Stomach (tissue), 9 donors: Measurements from ENCODE around the gene RNASE11. TPM values are rescaled to one million over a fixed set of nuclear protein-coding genes. Genes with fewer than 3 reads are reported as not detected.

ENCODE experiments used
- DNase-seq, 2 donors: peaks; one replicate each; pipeline versions ENCODE4 v3.0.0 to v3.0.0-alpha.2; 2013 to 2019
- H3K27ac ChIP-seq, 5 donors: fragments of 200-600 bp in 4 of 5; sonication (generic) in 4 of 5; one replicate each; pipeline ENCODE4 v1.5.1; 2013 to 2019; ENCODE audit warnings: mild to moderate bottlenecking in 1 of 5, moderate library complexity in 1 of 5
- H3K27me3 ChIP-seq, 3 donors: fragments of 200-600 bp; sonication (generic); one replicate each; pipeline ENCODE4 v1.5.1; 2017 to 2019; ENCODE audit warnings: mixed run types in 1 of 3
- H3K36me3 ChIP-seq, 4 donors: fragments of 200-600 bp; sonication (generic); 1 replicate in 3 of 4; 2 replicates in 1 of 4; pipeline ENCODE4 v1.5.1; 2016 to 2019
- H3K4me1 ChIP-seq, 4 donors: fragments of 200-600 bp; sonication (generic); one replicate each; pipeline ENCODE4 v1.5.1; 2016 to 2019
- H3K4me3 ChIP-seq, 4 donors: fragments of 200-600 bp; sonication (generic) in 3 of 4; one replicate each; pipeline ENCODE4 v1.5.1; 2016 to 2019; ENCODE audit warnings: mild to moderate bottlenecking in 1 of 4
- H3K9me3 ChIP-seq, 4 donors: fragments of 200-600 bp; sonication (generic); one replicate each; pipeline ENCODE4 v1.5.1; 2016 to 2019
- CTCF ChIP-seq, 7 experiments: fragments of 450-650 bp in 4 of 7; fragments of 200-600 bp in 3 of 7; sonication (generic) in 3 of 7; IDR thresholded peaks; one replicate each; pipeline ENCODE4 v1.5.1; 2016 to 2019; ENCODE audit warnings: antibody characterized with exemption in 7 of 7, control low read depth in 2 of 7, mild to moderate bottlenecking in 1 of 7
- EP300 ChIP-seq: sonication (generic); formaldehyde crosslinking; IDR thresholded peaks from one replicate; pipeline ENCODE4 v1.6.1; 2017; ENCODE audit warnings: antibody characterized with exemption
- POLR2A ChIP-seq, 4 donors: fragments of 450-650 bp; IDR thresholded peaks; one replicate each; pipeline ENCODE4 v1.6.1; 2016; ENCODE audit warnings: antibody characterized with exemption in 4 of 4, control low read depth in 2 of 4, mild to moderate bottlenecking in 1 of 4, moderate library complexity in 1 of 4
- POLR2AphosphoS5 ChIP-seq, 3 donors: sonication (generic); formaldehyde crosslinking; IDR thresholded peaks; one replicate each; pipeline ENCODE4 v1.6.1; 2016; ENCODE audit warnings: antibody characterized with exemption in 3 of 3
- WGBS, 5 donors: extraction: QIAGEN DNeasy Blood & Tissue Kit in 3 of 5; methylation state at CpG; one replicate each; pipeline versions ENCODE4 v1.1.5 to v1.1.7; 2013 to 2018; 5-methylcytosine and 5-hydroxymethylcytosine counted together
- intact Hi-C: fragments of 100-400 bp; cut with DNase I; formaldehyde crosslinking; loops from one replicate; pipeline ENCODE4 v1.15.1; 2023; ENCODE audit warnings: low total_unique reads
- polyA plus RNA-seq, 3 donors: library from polyadenylated mRNA; stranded (reverse); fragments of 200-250 nt; gene quantifications; one replicate each; pipeline ENCODE4 v1.2.3, GENCODE V29; 2013
- total RNA-seq, 5 donors: library from RNA; depleted of rRNA; stranded (reverse); fragments of >200 nt; gene quantifications; one replicate each; pipeline versions ENCODE4 v1.1.0 to v1.2.3, GENCODE V29; 2014 to 2016
- donor health status: healthy with polysubstance abuse.
- donor health status: Bipolar disorder and iron deficiency.
- donor health status: healthy.

The RNASE11 gene
- total and polyA plus RNA-seq, 8 donors = not detected

GRCh38 chr14:20615996-20616395, 28.2 kb upstream of the RNASE11 start:
- no peaks in the 10 kb centered on the region for H3K27me3 ChIP-seq
- 92 to 95% (median 93%) methylated on average over 5 of the region's 5 CpGs for WGBS, 5 donors
- no peaks in the 10 kb centered on the region for H3K9me3 ChIP-seq
- intact Hi-C loops = loop anchor here (5.0 kb wide), 1 partner anchor 71 kb away; the partner anchor contains the start of gene ANG
- H3K4me1 ChIP-seq = peaks cover 0 to 60% (median 34%) of the 10 kb centered on the region in 4 donors
- TF ChIP-seq POLR2A (IDR thresholded peaks at IDR 0.05) (no peak), EP300 (no peak), CTCF (IDR thresholded peaks at IDR 0.05) (no peak), POLR2AphosphoS5 (IDR thresholded peaks at IDR 0.05) (no peak)
- no peaks in the 10 kb centered on the region for H3K36me3 ChIP-seq
- no peak overlapping the region for H3K27ac ChIP-seq
- no peak for DNase-seq
- no peak overlapping the region for H3K4me3 ChIP-seq

DNA sequence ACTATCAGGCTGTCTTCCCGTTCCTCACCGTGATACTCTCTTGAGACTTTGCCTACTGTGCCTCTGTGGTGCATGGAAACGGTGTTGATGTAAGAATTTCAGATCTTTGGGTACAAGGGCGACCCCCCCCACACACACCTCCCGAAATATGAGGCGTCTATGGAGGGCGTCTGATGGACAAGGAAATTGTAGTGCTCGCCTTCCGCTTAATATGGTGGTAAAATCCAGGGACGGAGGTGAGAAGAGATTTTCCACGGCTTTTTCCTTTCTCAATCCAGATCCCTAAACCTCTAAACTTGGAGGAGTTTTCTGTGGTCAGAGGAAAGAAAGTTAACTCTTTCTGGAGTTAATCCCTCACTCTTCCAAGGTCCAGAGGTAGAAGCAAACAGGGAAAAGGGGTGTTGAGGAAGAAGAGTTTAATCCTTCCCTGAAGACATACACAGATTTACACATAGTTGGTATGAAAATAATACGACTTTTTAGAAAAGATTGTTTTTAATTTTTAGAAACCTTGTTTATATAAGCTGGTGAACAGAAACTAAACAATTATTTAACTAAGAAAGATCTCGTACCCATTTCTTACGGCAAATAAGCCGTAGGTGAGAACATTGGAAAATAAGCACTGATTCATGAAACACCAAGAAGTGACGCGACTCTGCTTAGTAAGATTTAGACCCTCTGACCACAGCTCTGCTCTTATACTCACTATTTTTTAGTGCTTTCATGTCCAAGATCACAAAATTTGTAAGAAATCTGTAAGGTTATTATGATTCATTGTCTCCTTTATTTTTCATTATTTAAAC, 26.4 kb upstream of the RNASE11 start:
- H3K27me3 ChIP-seq = no peaks in the 10 kb centered on the region
- no peak for DNase-seq
- H3K36me3 ChIP-seq = no peaks in the 10 kb centered on the region
- H3K4me3 ChIP-seq = peak overlapping the region; percentile 45 to 53 (median 48)
- TF ChIP-seq CTCF (IDR thresholded peaks at IDR 0.05) (no peak), EP300 (peak; percentile 4), POLR2AphosphoS5 (IDR thresholded peaks at IDR 0.05) (no peak), POLR2A (IDR thresholded peaks at IDR 0.05) (no peak)
- intact Hi-C loops = no loop called here
- H3K4me1 ChIP-seq = peaks cover 9 to 62% (median 40%) of the 10 kb centered on the region in 4 donors
- 9 to 16% (median 15%) methylated on average over 17 of the region's 17 CpGs for WGBS, 5 donors
- peak overlapping the region; percentile 61 to 85 (median 80) for H3K27ac ChIP-seq
- no peaks in the 10 kb centered on the region for H3K9me3 ChIP-seq

DNA sequence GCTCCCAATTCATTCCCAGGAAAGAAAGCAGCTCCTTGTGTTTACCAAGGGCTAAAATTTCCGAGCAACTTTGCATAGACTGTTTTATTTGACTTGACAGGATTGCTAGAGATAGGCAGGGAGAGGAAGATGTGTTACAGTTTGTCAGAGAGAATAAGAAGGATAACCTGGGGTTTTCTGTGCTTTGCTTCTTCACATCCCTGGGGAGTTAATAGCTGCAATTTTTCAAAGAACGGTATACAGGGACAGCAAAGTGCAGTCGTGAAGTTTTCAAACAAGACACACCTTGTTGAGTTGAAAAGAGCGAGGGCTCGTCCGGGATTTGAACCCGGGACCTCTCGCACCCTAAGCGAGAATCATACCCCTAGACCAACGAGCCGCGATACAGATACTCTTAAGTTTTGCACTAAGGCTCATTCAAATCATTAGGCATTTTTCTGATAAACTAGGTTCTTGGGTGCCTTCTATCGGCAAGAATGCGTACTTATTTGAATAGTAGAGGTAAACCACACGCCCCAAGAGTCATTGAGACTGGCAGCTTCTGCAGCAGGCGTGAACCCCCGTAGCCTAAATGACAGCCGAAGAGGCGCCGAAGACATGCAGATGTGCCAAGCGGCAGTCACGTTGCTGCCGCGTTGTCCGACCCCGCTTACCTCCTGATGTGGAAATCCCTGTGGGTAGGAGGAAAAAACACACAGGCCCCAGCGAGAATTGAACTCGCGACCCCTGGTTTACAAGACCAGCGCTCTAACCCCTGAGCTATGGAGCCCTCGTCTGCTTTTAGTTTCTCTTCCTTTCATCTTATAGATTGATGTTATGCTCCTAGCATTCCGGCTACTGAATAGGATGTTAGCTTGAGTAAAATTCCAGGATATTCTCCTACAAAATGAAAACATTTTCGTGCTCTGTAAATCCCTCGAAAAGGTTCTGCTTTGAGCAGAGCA, 25.6 kb upstream of the RNASE11 start:
- H3K27me3 ChIP-seq = no peaks in the 10 kb centered on the region
- H3K4me1 ChIP-seq = peaks cover 9 to 62% (median 40%) of the 10 kb centered on the region in 4 donors
- no peaks in the 10 kb centered on the region for H3K36me3 ChIP-seq
- H3K4me3 ChIP-seq = peak overlapping the region; percentile 45 to 53 (median 48)
- TF ChIP-seq CTCF (IDR thresholded peaks at IDR 0.05) (peak in 5 of 7 experiments; percentile 40 to 93 (median 69)), POLR2AphosphoS5 (IDR thresholded peaks at IDR 0.05) (peak in 2 of 3 donors; percentile 6 to 64), EP300 (no peak), POLR2A (IDR thresholded peaks at IDR 0.05) (no peak)
- peak overlapping the region; percentile 69 to 85 (median 80) for H3K27ac ChIP-seq
- intact Hi-C loops = no loop called here
- peak; percentile 82 to 96 for DNase-seq
- H3K9me3 ChIP-seq = no peaks in the 10 kb centered on the region
- WGBS, 5 donors = 0 to 1% (median 1%) methylated on average over 24 to 34 of the region's 34 CpGs

GRCh38 chr14:20612403-20612802, 24.6 kb upstream of the RNASE11 start:
- Histone ChIP-seq H3K27ac (peak overlapping the region in 2 of 5 donors; percentile 80 to 85), H3K4me3 (no peak overlapping the region), H3K4me1 (peaks cover 9 to 57% (median 40%) of the 10 kb centered on the region in 4 donors), H3K27me3 (no peaks in the 10 kb centered on the region), H3K9me3 (no peaks in the 10 kb centered on the region), H3K36me3 (no peaks in the 10 kb centered on the region)
- intact Hi-C loops = no loop called here
- 43 to 55% (median 45%) methylated on average over 5 of the region's 5 CpGs for WGBS, 5 donors
- TF ChIP-seq POLR2AphosphoS5 (IDR thresholded peaks at IDR 0.05) = no peak
- no peak for TF ChIP-seq POLR2A (IDR thresholded peaks at IDR 0.05)
- TF ChIP-seq CTCF (IDR thresholded peaks at IDR 0.05) = no peak
- no peak for TF ChIP-seq EP300
- DNase-seq = no peak
